B cell (primary cell): ENCODE data around the gene KIF21A. TPM values are rescaled to one million over a fixed set of nuclear protein-coding genes. Genes with fewer than 3 reads are reported as not detected.

Experiments
- ATAC-seq: fragments of 200-7000 bp; cut with Tn5 transposase; one replicate; pipeline ENCODE4 v1.10.0; 2021; ENCODE audit warnings: low read depth, mild to moderate bottlenecking, moderate number of reproducible peaks, moderate library complexity
- CTCF ChIA-PET: fragments of 350-600 bp; sonication (Branson Sonifier 250); formaldehyde crosslinking; loops from one replicate; lab custom pipeline; 2021; ENCODE audit warnings: antibody characterized with exemption, inconsistent platforms; lab: Charles Lee
- POLR2A ChIA-PET: fragments of 350-600 bp; sonication (Branson Sonifier 250); formaldehyde crosslinking; loops from one replicate; lab custom pipeline; 2021; ENCODE audit warnings: antibody characterized with exemption; lab: Charles Lee
- DNase-seq: peaks from one replicate; pipeline ENCODE4 v3.0.0; 2013
- H2AFZ ChIP-seq: 2 replicates; pipeline ENCODE4 v1.6.1; 2012; ENCODE audit warnings: mild to moderate bottlenecking, low read depth, low read length; ENCODE audit not compliant: insufficient read depth, poor library complexity, severe bottlenecking
- H3K27ac ChIP-seq, 2 donors: 1 replicate in 1 of 2; 2 replicates in 1 of 2; pipeline ENCODE4 v1.5.1; 2012 to 2013; ENCODE audit warnings: low read length in 2 of 2, mild to moderate bottlenecking in 2 of 2, moderate library complexity in 1 of 2
- H3K27me3 ChIP-seq, 4 experiments: fragments of 200-600 bp in 1 of 4; sonication (generic) in 1 of 4; replicated peaks in 1 of 4; 1 replicate in 2 of 4; 2 replicates in 2 of 4; pipeline versions ENCODE4 v1.6.1 to v1.7.0; 2013 to 2016; ENCODE audit warnings: low read length in 3 of 4, mild to moderate bottlenecking in 2 of 4, mixed read lengths in 1 of 4, moderate library complexity in 1 of 4; ENCODE audit not compliant: insufficient read depth in 4 of 4, control insufficient read depth in 3 of 4; ENCODE audit errors: control extremely low read depth in 1 of 4
- H3K36me3 ChIP-seq, 2 experiments: replicated peaks in 1 of 2; 1 replicate in 1 of 2; 2 replicates in 1 of 2; pipeline versions ENCODE4 v1.6.1 to v1.7.1; 2013; ENCODE audit warnings: low read length in 1 of 2; ENCODE audit not compliant: insufficient read depth in 2 of 2, control insufficient read depth in 1 of 2; ENCODE audit errors: control extremely low read depth in 1 of 2, extremely low read depth in 1 of 2
- H3K4me1 ChIP-seq, 2 donors: fragments of 200-600 bp in 1 of 2; sonication (generic) in 1 of 2; 1 replicate in 1 of 2; 2 replicates in 1 of 2; pipeline versions ENCODE4 v1.5.1 to v1.6.1; 2013 to 2017; ENCODE audit warnings: low read length in 2 of 2; ENCODE audit not compliant: control insufficient read depth in 2 of 2, insufficient read depth in 2 of 2
- H3K4me2 ChIP-seq: replicated peaks from 2 replicates; pipeline ENCODE3; 2012; ENCODE audit warnings: mild to moderate bottlenecking, low read depth, low read length; ENCODE audit not compliant: poor library complexity, severe bottlenecking
- H3K4me3 ChIP-seq, 5 experiments: fragments of 200-600 bp in 1 of 5; sonication (generic) in 1 of 5; 1 replicate in 3 of 5; 2 replicates in 2 of 5; pipeline versions ENCODE4 v1.5.1 to v1.7.0; 2011 to 2016; ENCODE audit warnings: low read length in 4 of 5, mild to moderate bottlenecking in 4 of 5, low read depth in 2 of 5, control low read depth in 1 of 5, moderate library complexity in 1 of 5; ENCODE audit not compliant: insufficient read depth in 1 of 5; ENCODE audit errors: control extremely low read depth in 1 of 5, extremely low read depth in 1 of 5
- H3K79me2 ChIP-seq: fragments of 200-600 bp; sonication (generic); one replicate; pipeline ENCODE4 v1.6.0; 2016; ENCODE audit warnings: low read length; ENCODE audit not compliant: control insufficient read depth, insufficient read depth
- H3K9ac ChIP-seq: fragments of 200-600 bp; sonication (generic); 2 replicates; pipeline ENCODE4 v1.6.1; 2017; ENCODE audit warnings: mild to moderate bottlenecking, low read length, moderate library complexity
- H3K9me3 ChIP-seq, 3 donors: one replicate each; pipeline versions ENCODE4 v1.6.1 to v1.7.1; 2013; ENCODE audit warnings: low read length in 2 of 3; ENCODE audit not compliant: control insufficient read depth in 2 of 3, insufficient read depth in 1 of 3; ENCODE audit errors: control extremely low read depth in 1 of 3
- H4K20me1 ChIP-seq: 2 replicates; pipeline ENCODE4 v1.6.0; 2012; ENCODE audit warnings: mild to moderate bottlenecking, low read length; ENCODE audit not compliant: insufficient read depth, control insufficient read depth, poor library complexity, severe bottlenecking
- H3K27ac Mint-ChIP-seq: one replicate; pipeline ENCODE4 v1.8.0; 2021; ENCODE audit warnings: mixed read lengths
- H3K27me3 Mint-ChIP-seq: one replicate; pipeline ENCODE4 v1.8.0; 2021; ENCODE audit warnings: mixed read lengths
- H3K4me1 Mint-ChIP-seq: one replicate; pipeline ENCODE4 v1.8.0; 2021; ENCODE audit warnings: mixed read lengths
- H3K4me3 Mint-ChIP-seq: one replicate; pipeline ENCODE4 v1.8.0; 2021; ENCODE audit warnings: mixed read lengths
- H3K9me3 Mint-ChIP-seq: one replicate; pipeline ENCODE4 v1.8.0; 2022; ENCODE audit warnings: mixed read lengths; ENCODE audit not compliant: insufficient read depth
- CTCF ChIP-seq: fragments of 200-600 bp; IDR thresholded peaks from one replicate; pipeline ENCODE4 v1.8.0; 2022; ENCODE audit warnings: antibody characterized with exemption, mild to moderate bottlenecking
- EZH2 ChIP-seq: IDR thresholded peaks from 2 replicates; pipeline ENCODE4 v1.6.1; 2012; ENCODE audit warnings: borderline replicate concordance, low read depth, mild to moderate bottlenecking, moderate library complexity, low read length; ENCODE audit not compliant: insufficient read depth, poor library complexity, severe bottlenecking
- WGBS: methylation state at CpG from one replicate; pipeline ENCODE4 v1.1.5; 2013; ENCODE audit warnings: missing lambda C conversion rate; ENCODE audit not compliant: insufficient coverage; 5-methylcytosine and 5-hydroxymethylcytosine counted together
- intact Hi-C: fragments of 100-400 bp; cut with micrococcal nuclease; formaldehyde crosslinking; loops from one replicate; pipeline ENCODE4 v1.10.0; 2022
- polyA plus RNA-seq: library from polyadenylated mRNA; depleted of rRNA; stranded (reverse); fragments of >200 nt; gene quantifications from 2 replicates; pipeline ENCODE4 v1.2.3, GENCODE V29; 2012
- total RNA-seq, 2 donors: library from RNA; stranded (reverse); fragments of 120-200 nt in 1 of 2; gene quantifications; 1 replicate in 1 of 2; 2 replicates in 1 of 2; pipeline versions ENCODE4 v1.2.3 to v1.2.4, GENCODE V29; 2013 to 2022

The KIF21A gene
- total and polyA plus RNA-seq, 2 donors (not counting 1 experiment from before 2014, with no cell fraction given) = 0.33 to 2.2 TPM

- Histone ChIP-seq H3K9me3 (no peaks in the 10 kb centered on the region), H3K4me1 (no peaks in the 10 kb centered on the region), H3K27ac (no peak overlapping the region), H3K4me3 (no peak overlapping the region), H3K27me3 (no peaks in the 10 kb centered on the region), H3K4me2 (no peak overlapping the region), H2AFZ (no peak overlapping the region), H3K9ac (no peak overlapping the region), H4K20me1 (no peaks in the 10 kb centered on the region), H3K79me2 (no peaks in the 10 kb centered on the region), H3K36me3 (no peaks in the 10 kb centered on the region)
- intact Hi-C loops = no loop called here
- POLR2A ChIA-PET = no interaction called here
- WGBS = 100% methylated on average over 1 of the region's 2 CpGs
- no peak for DNase-seq
- CTCF ChIA-PET = no interaction called here
- H3K27me3 Mint-ChIP-seq = no peaks in the 10 kb centered on the region
- ATAC-seq = no peak
- no peak overlapping the region for H3K4me3 Mint-ChIP-seq
- no peak overlapping the region for H3K27ac Mint-ChIP-seq
- TF ChIP-seq EZH2 (no peak), CTCF (no peak)
- no peaks in the 10 kb centered on the region for H3K9me3 Mint-ChIP-seq
- H3K4me1 Mint-ChIP-seq = no peaks in the 10 kb centered on the region
Observed at GRCh38 chr12:39294715-39295114, 148.2 kb downstream of the KIF21A start.

GRCh38 chr12:39292125-39292630, 150.7 kb downstream of the KIF21A start:
- Histone ChIP-seq H3K9me3 (no peaks in the 10 kb centered on the region), H3K4me1 (no peaks in the 10 kb centered on the region), H3K4me3 (no peak overlapping the region), H3K27me3 (no peaks in the 10 kb centered on the region), H3K27ac (no peak overlapping the region), H3K79me2 (no peaks in the 10 kb centered on the region), H2AFZ (no peak overlapping the region), H3K36me3 (no peaks in the 10 kb centered on the region), H3K9ac (no peak overlapping the region), H4K20me1 (no peaks in the 10 kb centered on the region), H3K4me2 (no peak overlapping the region)
- Mint-ChIP-seq H3K27me3 (no peaks in the 10 kb centered on the region), H3K4me1 (no peaks in the 10 kb centered on the region), H3K9me3 (no peaks in the 10 kb centered on the region), H3K4me3 (no peak overlapping the region), H3K27ac (no peak overlapping the region)
- no CpG with 5 or more reads among the region's 1 CpG for WGBS
- ATAC-seq = no peak
- POLR2A ChIA-PET = no interaction called here
- TF ChIP-seq CTCF (no peak), EZH2 (no peak)
- intact Hi-C loops = no loop called here
- CTCF ChIA-PET = interaction anchor here (1.9 kb wide), 1 partner anchor 26 kb away, joined by 5 read pairs; no protein-coding TSS in a partner anchor
- no peak for DNase-seq
